A549 (cell line): ENCODE measurements around the gene MAP2K7. TPM values are rescaled to one million over a fixed set of nuclear protein-coding genes. Genes with fewer than 3 reads are reported as not detected.

ENCODE experiments used
- ATAC-seq, 2 experiments: fragments of 200-7000 bp in 1 of 2; fragments of >200 bp in 1 of 2; cut with Nextera tagmentation in 1 of 2; cut with Tn5 transposase in 1 of 2; 3 replicates each; pipeline versions ENCODE4 v1.8.0 to v1.9.1; 2018 to 2020; ENCODE audit warnings: mild to moderate bottlenecking in 1 of 2, moderate library complexity in 1 of 2
- CTCF ChIA-PET: fragments of 300-600 bp; sonication (Branson Sonifier 250); formaldehyde crosslinking; extraction: SDS; loops from one replicate; lab custom pipeline; 2021; ENCODE audit warnings: antibody characterized with exemption, inconsistent platforms; lab: Yijun Ruan, JAX
- POLR2A ChIA-PET: fragments of 350-600 bp; formaldehyde crosslinking; extraction: SDS; loops from one replicate; lab custom pipeline; 2021; ENCODE audit warnings: antibody characterized with exemption, inconsistent platforms; lab: Yijun Ruan, JAX
- DNase-seq, 2 experiments: peaks; one replicate each; pipeline versions ENCODE4 v3.0.0 to v3.0.0-alpha.2; 2011 to 2016; ENCODE audit warnings: low read depth in 1 of 2, low spot score in 1 of 2
- FAIRE-seq: peaks from 2 replicates; lab custom pipeline; 2011; peaks lifted over from hg19 to GRCh38; lab: Jason Lieb, UNC
- H3K27ac ChIP-seq, 2 experiments: fragments of >200 bp; sonication (Bioruptor Twin); formaldehyde crosslinking; 3 replicates each; pipeline ENCODE4 v1.5.1; 2016 to 2017
- H3K4me1 ChIP-seq: fragments of >200 bp; sonication (Bioruptor Twin); formaldehyde crosslinking; 3 replicates; pipeline ENCODE4 v1.6.1; 2016
- H3K4me2 ChIP-seq: fragments of >200 bp; sonication (Bioruptor Twin); formaldehyde crosslinking; 3 replicates; pipeline ENCODE4 v1.6.1; 2016
- H3K4me3 ChIP-seq: fragments of >200 bp; sonication (Bioruptor Twin); formaldehyde crosslinking; 3 replicates; pipeline ENCODE4 v1.5.1; 2016
- H3K9me3 ChIP-seq: fragments of >200 bp; sonication (Bioruptor Twin); formaldehyde crosslinking; 3 replicates; pipeline ENCODE4 v1.6.1; 2016
- BCL3 ChIP-seq: fragments of >200 bp; sonication (Bioruptor Twin); formaldehyde crosslinking; IDR thresholded peaks from 3 replicates; pipeline ENCODE4 v1.6.1; 2016
- CBX2 ChIP-seq: fragments of 200-600 bp; sonication (generic); IDR thresholded peaks from 2 replicates; pipeline ENCODE4 v1.6.1; 2016; ENCODE audit warnings: low read depth, mild to moderate bottlenecking, borderline replicate concordance
- CBX8 ChIP-seq: fragments of 200-600 bp; sonication (generic); IDR thresholded peaks from 2 replicates; pipeline ENCODE4 v1.6.1; 2016
- CEBPB ChIP-seq, 2 experiments: fragments of >200 bp in 1 of 2; sonication (Bioruptor Twin) in 1 of 2; formaldehyde crosslinking in 1 of 2; IDR thresholded peaks; 2 replicates each; pipeline ENCODE4 v1.6.1; 2012 to 2016
- CHD4 ChIP-seq: fragments of 200-600 bp; sonication (generic); IDR thresholded peaks from 2 replicates; pipeline ENCODE4 v1.6.1; 2016; ENCODE audit warnings: antibody characterized with exemption, mild to moderate bottlenecking, borderline replicate concordance
- E2F6 ChIP-seq: IDR thresholded peaks from 2 replicates; pipeline ENCODE4 v1.6.1; 2012; ENCODE audit warnings: low read depth, borderline replicate concordance
- EHF ChIP-seq: fragments of 250-450 bp; sonication (Bioruptor Pico); IDR thresholded peaks from 2 replicates; pipeline ENCODE4 v1.5.0; 2020; ENCODE audit warnings: mild to moderate bottlenecking
- FOXS1 ChIP-seq: fragments of 250-450 bp; sonication (Bioruptor Pico); IDR thresholded peaks from 2 replicates; pipeline ENCODE4 v1.5.0; 2020; ENCODE audit warnings: mild to moderate bottlenecking, moderate library complexity
- GATA3 ChIP-seq: IDR thresholded peaks from 2 replicates; pipeline ENCODE4 v1.6.1; 2012; ENCODE audit warnings: borderline replicate concordance
- HOXB13 ChIP-seq: fragments of 250-450 bp; sonication (Bioruptor Pico); IDR thresholded peaks from 2 replicates; pipeline ENCODE4 v1.5.0; 2020; ENCODE audit warnings: low read depth, mild to moderate bottlenecking, moderate library complexity
- KDM5A ChIP-seq: fragments of 200-600 bp; sonication (generic); IDR thresholded peaks from 2 replicates; pipeline ENCODE4 v1.6.1; 2016; ENCODE audit warnings: antibody characterized with exemption, mild to moderate bottlenecking
- MYC ChIP-seq: IDR thresholded peaks from 2 replicates; pipeline ENCODE4 v1.6.1; 2012; ENCODE audit warnings: mild to moderate bottlenecking, inconsistent platforms, low read length, improper control_type of control experiment, borderline replicate concordance
- NPAS2 ChIP-seq: fragments of 250-450 bp; sonication (Bioruptor Pico); IDR thresholded peaks from 2 replicates; pipeline ENCODE4 v1.8.0; 2022; ENCODE audit warnings: mild to moderate bottlenecking, moderate library complexity, borderline replicate concordance
- NR3C1 ChIP-seq: fragments of >200 bp; sonication (Bioruptor Twin); formaldehyde crosslinking; IDR thresholded peaks from 3 replicates; pipeline ENCODE4 v1.6.1; 2017
- POLR2A ChIP-seq: IDR thresholded peaks from 2 replicates; pipeline ENCODE4 v1.6.1; 2012; ENCODE audit warnings: mild to moderate bottlenecking, low read length
- POLR2AphosphoS2 ChIP-seq: conservative IDR thresholded peaks from 2 replicates; pipeline ENCODE4 v1.6.1; 2012; ENCODE audit warnings: low read length, improper control_type of control experiment, inconsistent platforms
- RNF2 ChIP-seq: fragments of 200-600 bp; sonication (generic); IDR thresholded peaks from 2 replicates; pipeline ENCODE4 v1.6.1; 2016; ENCODE audit warnings: low read depth, mild to moderate bottlenecking, antibody characterized with exemption, moderate library complexity, borderline replicate concordance
- SREBF2 ChIP-seq: fragments of 450-650 bp; IDR thresholded peaks from 2 replicates; pipeline ENCODE4 v1.6.1; 2014; ENCODE audit warnings: mild to moderate bottlenecking, moderate library complexity
- ZNF302 ChIP-seq: fragments of 250-450 bp; sonication (Bioruptor Pico); IDR thresholded peaks from 2 replicates; pipeline ENCODE4 v1.9.0; 2021; ENCODE audit warnings: inconsistent platforms, mild to moderate bottlenecking, moderate library complexity
- WGBS: methylation state at CpG from one replicate; pipeline ENCODE4 v1.1.6; 2017; ENCODE audit errors: missing lambda C conversion rate; 5-methylcytosine and 5-hydroxymethylcytosine counted together
- polyA plus RNA-seq, 4 experiments: library from polyadenylated mRNA; depleted of rRNA in 3 of 4; stranded (reverse); fragments of >200 nt; fragmentation: RNase III in 1 of 4; extraction: RNeasy Plus Mini Kit Qiagen cat#74134 plus additional on column Dnase treatment in 1 of 4; gene quantifications; 2 replicates in 3 of 4; 3 replicates in 1 of 4; pipeline ENCODE4 v1.2.3, GENCODE V29; 2011 to 2017
- TF ChIP-seq, protein P1 (sequence below): fragments of 450-650 bp; IDR thresholded peaks from 2 replicates; pipeline ENCODE4 v1.6.1; 2014; ENCODE audit warnings: antibody characterized with exemption
- TF ChIP-seq, protein P2 (sequence below): fragments of 250-450 bp; sonication (Bioruptor Pico); IDR thresholded peaks from 2 replicates; pipeline ENCODE4 v1.5.0; 2021; ENCODE audit warnings: mild to moderate bottlenecking, moderate library complexity, borderline replicate concordance
- TF ChIP-seq, protein P3 (sequence below): fragments of >200 bp; sonication (Bioruptor Twin); formaldehyde crosslinking; IDR thresholded peaks from 3 replicates; pipeline ENCODE4 v1.5.1; 2016
- TF ChIP-seq, protein P4 (sequence below): fragments of 150-350 bp; IDR thresholded peaks from 2 replicates; pipeline ENCODE4 v1.6.1; 2014; ENCODE audit warnings: low read depth, mild to moderate bottlenecking, low read length

Gene MAP2K7
- polyA plus RNA-seq, 2 of the 4 experiments (the other 2 are of a cell fraction) = 5.5 to 19.4 TPM

DNA sequence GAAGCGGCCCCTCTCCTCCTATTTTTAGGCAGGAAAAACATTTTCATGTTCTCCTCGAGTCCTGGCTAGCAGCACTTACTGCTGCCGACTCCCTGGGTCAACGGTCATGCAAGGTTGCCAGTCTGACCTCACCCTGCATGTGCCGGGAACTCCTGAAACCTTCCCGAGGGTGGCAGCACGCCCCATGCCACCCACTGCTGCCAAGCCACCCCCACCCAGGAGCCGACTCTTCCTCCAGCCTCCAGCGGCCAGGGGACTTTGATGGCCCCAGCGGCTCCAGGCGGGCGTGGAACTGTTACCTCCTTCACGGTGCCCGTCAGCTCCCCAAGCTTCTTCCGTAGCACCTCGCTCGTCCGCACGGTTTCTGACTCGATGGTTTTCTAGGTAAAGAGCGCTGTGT, 31.1 kb downstream of the MAP2K7 start:
- Histone ChIP-seq H3K9me3 (no peaks in the 10 kb centered on the region), H3K4me1 (no peaks in the 10 kb centered on the region; the same call in 2 of the 3 replicates), H3K27ac (no peak overlapping the region), H3K4me2 (no peak overlapping the region), H3K4me3 (no peak overlapping the region)
- FAIRE-seq (no peak), DNase-seq (no peak), ATAC-seq (no peak)
- 88% methylated on average over 21 of the region's 21 CpGs for WGBS
- ChIA-PET POLR2A (interaction anchor here (0.6 to 1.4 kb wide), 2 partner anchors 9 to 15 kb away, joined by 3 to 5 read pairs; partner anchors contain the start of genes SNAPC2 and TIMM44), CTCF (interaction anchor here (1.8 kb wide), 1 partner anchor 9 kb away, joined by 7 read pairs; the partner anchor contains the start of gene TIMM44)
- TF ChIP-seq NPAS2 (no peak), BCL3 (no peak), POLR2AphosphoS2 (no peak), CBX2 (no peak), GATA3 (no peak), EHF (CRISPR knock-in tag) (no peak), SREBF2 (no peak), KDM5A (no peak)
- TF ChIP-seq, protein P1, sequence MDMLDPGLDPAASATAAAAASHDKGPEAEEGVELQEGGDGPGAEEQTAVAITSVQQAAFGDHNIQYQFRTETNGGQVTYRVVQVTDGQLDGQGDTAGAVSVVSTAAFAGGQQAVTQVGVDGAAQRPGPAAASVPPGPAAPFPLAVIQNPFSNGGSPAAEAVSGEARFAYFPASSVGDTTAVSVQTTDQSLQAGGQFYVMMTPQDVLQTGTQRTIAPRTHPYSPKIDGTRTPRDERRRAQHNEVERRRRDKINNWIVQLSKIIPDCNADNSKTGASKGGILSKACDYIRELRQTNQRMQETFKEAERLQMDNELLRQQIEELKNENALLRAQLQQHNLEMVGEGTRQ = no peak

- no peak overlapping the region for H3K27ac ChIP-seq
- ATAC-seq = no peak
- H3K4me1 ChIP-seq = peaks cover 8% of the 10 kb centered on the region; the same call in 1 of the 3 replicates
- H3K4me2 ChIP-seq = no peak overlapping the region
- CTCF ChIA-PET = interaction anchor here (0.9 to 7.3 kb wide), 4 partner anchors 10 to 72 kb away, joined by 3 to 56 read pairs (median 4); partner anchors contain the start of gene CTXN1
- TF ChIP-seq E2F6 (no peak), ZNF302 (no peak), CHD4 (no peak), HOXB13 (CRISPR knock-in tag) (no peak), RNF2 (no peak), NR3C1 (no peak), NPAS2 (no peak), CEBPB (IDR thresholded peaks at IDR 0.05) (no peak), POLR2A (no peak), BCL3 (no peak), FOXS1 (no peak), MYC (no peak), POLR2AphosphoS2 (no peak), CBX8 (no peak)
- TF ChIP-seq, protein P2, sequence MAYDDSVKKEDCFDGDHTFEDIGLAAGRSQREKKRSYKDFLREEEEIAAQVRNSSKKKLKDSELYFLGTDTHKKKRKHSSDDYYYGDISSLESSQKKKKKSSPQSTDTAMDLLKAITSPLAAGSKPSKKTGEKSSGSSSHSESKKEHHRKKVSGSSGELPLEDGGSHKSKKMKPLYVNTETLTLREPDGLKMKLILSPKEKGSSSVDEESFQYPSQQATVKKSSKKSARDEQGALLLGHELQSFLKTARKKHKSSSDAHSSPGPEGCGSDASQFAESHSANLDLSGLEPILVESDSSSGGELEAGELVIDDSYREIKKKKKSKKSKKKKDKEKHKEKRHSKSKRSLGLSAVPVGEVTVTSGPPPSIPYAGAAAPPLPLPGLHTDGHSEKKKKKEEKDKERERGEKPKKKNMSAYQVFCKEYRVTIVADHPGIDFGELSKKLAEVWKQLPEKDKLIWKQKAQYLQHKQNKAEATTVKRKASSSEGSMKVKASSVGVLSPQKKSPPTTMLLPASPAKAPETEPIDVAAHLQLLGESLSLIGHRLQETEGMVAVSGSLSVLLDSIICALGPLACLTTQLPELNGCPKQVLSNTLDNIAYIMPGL (CRISPR knock-in tag) = no peak
- TF ChIP-seq, protein P1 = no peak
- TF ChIP-seq, protein P3, sequence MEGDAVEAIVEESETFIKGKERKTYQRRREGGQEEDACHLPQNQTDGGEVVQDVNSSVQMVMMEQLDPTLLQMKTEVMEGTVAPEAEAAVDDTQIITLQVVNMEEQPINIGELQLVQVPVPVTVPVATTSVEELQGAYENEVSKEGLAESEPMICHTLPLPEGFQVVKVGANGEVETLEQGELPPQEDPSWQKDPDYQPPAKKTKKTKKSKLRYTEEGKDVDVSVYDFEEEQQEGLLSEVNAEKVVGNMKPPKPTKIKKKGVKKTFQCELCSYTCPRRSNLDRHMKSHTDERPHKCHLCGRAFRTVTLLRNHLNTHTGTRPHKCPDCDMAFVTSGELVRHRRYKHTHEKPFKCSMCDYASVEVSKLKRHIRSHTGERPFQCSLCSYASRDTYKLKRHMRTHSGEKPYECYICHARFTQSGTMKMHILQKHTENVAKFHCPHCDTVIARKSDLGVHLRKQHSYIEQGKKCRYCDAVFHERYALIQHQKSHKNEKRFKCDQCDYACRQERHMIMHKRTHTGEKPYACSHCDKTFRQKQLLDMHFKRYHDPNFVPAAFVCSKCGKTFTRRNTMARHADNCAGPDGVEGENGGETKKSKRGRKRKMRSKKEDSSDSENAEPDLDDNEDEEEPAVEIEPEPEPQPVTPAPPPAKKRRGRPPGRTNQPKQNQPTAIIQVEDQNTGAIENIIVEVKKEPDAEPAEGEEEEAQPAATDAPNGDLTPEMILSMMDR = no peak
- TF ChIP-seq, protein P4, sequence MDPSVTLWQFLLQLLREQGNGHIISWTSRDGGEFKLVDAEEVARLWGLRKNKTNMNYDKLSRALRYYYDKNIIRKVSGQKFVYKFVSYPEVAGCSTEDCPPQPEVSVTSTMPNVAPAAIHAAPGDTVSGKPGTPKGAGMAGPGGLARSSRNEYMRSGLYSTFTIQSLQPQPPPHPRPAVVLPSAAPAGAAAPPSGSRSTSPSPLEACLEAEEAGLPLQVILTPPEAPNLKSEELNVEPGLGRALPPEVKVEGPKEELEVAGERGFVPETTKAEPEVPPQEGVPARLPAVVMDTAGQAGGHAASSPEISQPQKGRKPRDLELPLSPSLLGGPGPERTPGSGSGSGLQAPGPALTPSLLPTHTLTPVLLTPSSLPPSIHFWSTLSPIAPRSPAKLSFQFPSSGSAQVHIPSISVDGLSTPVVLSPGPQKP = no peak
- TF ChIP-seq, all 56 proteins: peak for 0
- FAIRE-seq (no peak), DNase-seq (no peak)
- 96% methylated on average over 10 of the region's 13 CpGs for WGBS
- Histone ChIP-seq H3K4me3 (no peak overlapping the region), H3K9me3 (no peaks in the 10 kb centered on the region)
- POLR2A ChIA-PET = no interaction called here
These were observed 37.2 kb downstream of the MAP2K7 start for GRCh38 chr19:7940841-7941240.
